22Rv1 (cell line): Measurements from ENCODE around the gene MSH2.

Experiments
- H3K27ac ChIP-seq: fragments of 450-650 bp; 2 replicates; pipeline ENCODE4 v1.5.1; 2017
- ZFX ChIP-seq: fragments of 450-650 bp; IDR thresholded peaks from 2 replicates; pipeline ENCODE4 v1.6.1; 2017; ENCODE audit warnings: antibody characterized with exemption, borderline replicate concordance
- TF ChIP-seq, protein P1 (sequence below): fragments of 450-650 bp; IDR thresholded peaks from 2 replicates; pipeline ENCODE4 v1.5.1; 2017; ENCODE audit warnings: mild to moderate bottlenecking

The MSH2 gene

GRCh38 chr2:47457268-47457667, 54.3 kb downstream of the MSH2 start:
- TF ChIP-seq ZFX = no peak
- TF ChIP-seq, protein P1, sequence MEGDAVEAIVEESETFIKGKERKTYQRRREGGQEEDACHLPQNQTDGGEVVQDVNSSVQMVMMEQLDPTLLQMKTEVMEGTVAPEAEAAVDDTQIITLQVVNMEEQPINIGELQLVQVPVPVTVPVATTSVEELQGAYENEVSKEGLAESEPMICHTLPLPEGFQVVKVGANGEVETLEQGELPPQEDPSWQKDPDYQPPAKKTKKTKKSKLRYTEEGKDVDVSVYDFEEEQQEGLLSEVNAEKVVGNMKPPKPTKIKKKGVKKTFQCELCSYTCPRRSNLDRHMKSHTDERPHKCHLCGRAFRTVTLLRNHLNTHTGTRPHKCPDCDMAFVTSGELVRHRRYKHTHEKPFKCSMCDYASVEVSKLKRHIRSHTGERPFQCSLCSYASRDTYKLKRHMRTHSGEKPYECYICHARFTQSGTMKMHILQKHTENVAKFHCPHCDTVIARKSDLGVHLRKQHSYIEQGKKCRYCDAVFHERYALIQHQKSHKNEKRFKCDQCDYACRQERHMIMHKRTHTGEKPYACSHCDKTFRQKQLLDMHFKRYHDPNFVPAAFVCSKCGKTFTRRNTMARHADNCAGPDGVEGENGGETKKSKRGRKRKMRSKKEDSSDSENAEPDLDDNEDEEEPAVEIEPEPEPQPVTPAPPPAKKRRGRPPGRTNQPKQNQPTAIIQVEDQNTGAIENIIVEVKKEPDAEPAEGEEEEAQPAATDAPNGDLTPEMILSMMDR = no peak
- no peak overlapping the region for H3K27ac ChIP-seq

DNA sequence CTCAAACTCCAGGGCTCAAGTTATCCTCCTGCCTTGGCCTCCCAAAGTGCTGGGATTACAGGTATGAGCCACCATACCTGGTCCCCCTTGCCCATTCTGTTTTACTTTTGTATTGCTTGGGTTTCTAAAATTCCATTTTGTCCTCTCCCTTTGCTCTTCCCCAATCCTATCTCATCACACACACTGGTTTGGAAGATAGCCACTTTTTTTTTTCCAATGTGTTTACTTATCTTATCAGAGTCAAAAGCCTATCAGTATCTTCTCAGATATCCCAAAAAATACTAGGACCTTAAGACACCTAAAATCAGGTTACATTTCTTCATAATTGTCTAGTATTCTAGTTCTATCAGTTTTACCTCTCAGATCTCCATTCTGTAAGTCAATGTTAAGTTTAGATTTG, 56.1 kb downstream of the MSH2 start:
- H3K27ac ChIP-seq = no peak overlapping the region
- TF ChIP-seq, protein P1 = no peak
- no peak for TF ChIP-seq ZFX

- TF ChIP-seq, protein P1 = no peak
- TF ChIP-seq ZFX = no peak
- H3K27ac ChIP-seq = no peak overlapping the region
Measured at GRCh38 chr2:47460766-47461165, 57.8 kb downstream of the MSH2 start.

GRCh38 chr2:47471429-47472116, 68.6 kb downstream of the MSH2 start:
- no peak for TF ChIP-seq ZFX
- TF ChIP-seq, protein P1 = no peak
- no peak overlapping the region for H3K27ac ChIP-seq

DNA sequence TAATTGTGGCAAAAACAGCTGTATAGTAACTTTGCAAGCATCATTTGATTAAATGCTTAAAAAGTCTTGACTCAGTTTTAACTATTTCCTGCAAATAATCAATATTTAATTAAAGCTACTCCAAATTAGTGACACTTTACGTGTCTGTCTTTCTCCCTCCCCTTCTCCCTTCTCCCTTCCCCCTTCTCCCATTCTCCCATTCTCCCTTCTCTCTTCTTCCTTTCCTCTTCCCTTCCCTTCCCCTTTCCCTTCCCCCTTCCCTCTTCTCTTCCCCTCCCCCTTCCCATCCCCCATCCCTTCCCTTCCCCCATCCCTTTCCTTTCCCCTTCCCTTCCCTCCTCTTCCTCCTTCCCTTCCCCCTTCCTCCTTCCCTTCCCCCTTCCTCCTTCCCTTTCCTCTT, 76.9 kb downstream of the MSH2 start:
- TF ChIP-seq, protein P1 = no peak
- TF ChIP-seq ZFX = no peak

DNA sequence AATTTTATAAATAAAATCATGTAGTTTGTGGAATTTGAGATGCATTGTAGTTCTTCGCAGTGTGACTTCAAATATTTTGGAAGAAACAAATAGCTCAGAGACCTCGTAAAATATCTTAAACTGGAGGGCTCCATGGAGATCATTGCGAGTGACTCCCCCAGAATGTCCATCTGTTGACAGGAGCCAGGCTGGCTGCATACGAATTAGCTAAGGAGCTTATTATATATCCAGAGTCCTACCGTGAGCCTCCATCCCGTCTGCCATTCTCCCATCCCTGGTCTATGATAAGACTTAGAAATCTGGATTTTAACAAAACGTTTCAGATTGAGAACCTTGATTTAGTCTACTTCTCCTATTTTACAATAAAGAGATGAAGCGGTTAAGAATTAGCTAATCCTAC, 80.2 kb downstream of the MSH2 start:
- TF ChIP-seq, protein P1 = no peak
- no peak for TF ChIP-seq ZFX
- no peak overlapping the region for H3K27ac ChIP-seq

More for the DNA sequence above, 76.9 kb downstream of the MSH2 start:
- no peak overlapping the region for H3K27ac ChIP-seq

GRCh38 chr2:47484396-47484795, 81.4 kb downstream of the MSH2 start:
- H3K27ac ChIP-seq = no peak overlapping the region
- no peak for TF ChIP-seq ZFX
- TF ChIP-seq, protein P1 = no peak
